GM12878 (cell line): ENCODE results near the gene PTPRD. TPM values are rescaled to one million over a fixed set of nuclear protein-coding genes. Genes with fewer than 3 reads are reported as not detected.

Experiments used
- ATAC-seq: fragments of 200-7000 bp; cut with Tn5 transposase; 3 replicates; pipeline ENCODE4 v1.9.1; 2020; ENCODE audit warnings: mild to moderate bottlenecking, moderate library complexity
- BruUV-seq: library from RNA; stranded (reverse); fragments of 400-500 nt; replicated peaks from 2 replicates; lab custom pipeline; 2021; lab: Mats Ljungman, UMichigan
- CTCF ChIA-PET: fragments of 300-600 bp; sonication (Branson Sonifier 250); formaldehyde crosslinking; extraction: SDS; loops from one replicate; lab custom pipeline; 2021; ENCODE audit warnings: inconsistent platforms; lab: Yijun Ruan, JAX
- POLR2A ChIA-PET: fragments of 350-600 bp; formaldehyde crosslinking; extraction: SDS; loops from one replicate; lab custom pipeline; 2021; ENCODE audit warnings: inconsistent platforms; lab: Charles Lee
- RAD21 ChIA-PET: fragments of 300-600 bp; sonication (Branson Sonifier 250); formaldehyde crosslinking; loops from one replicate; lab custom pipeline; 2023; ENCODE audit warnings: antibody characterized with exemption; ENCODE audit not compliant: unreplicated experiment; lab: Charles Lee
- SMC1A ChIA-PET: fragments of 300-600 bp; sonication (Branson Sonifier 250); formaldehyde crosslinking; loops from one replicate; lab custom pipeline; 2023; ENCODE audit not compliant: unreplicated experiment, uncharacterized antibody; lab: Charles Lee
- DNase-seq: peaks from one replicate; pipeline ENCODE4 v3.0.0-alpha.2; 2011; ENCODE audit warnings: low read depth, low spot score
- FAIRE-seq: peaks from 3 replicates; lab custom pipeline; 2011; peaks lifted over from hg19 to GRCh38; lab: Jason Lieb, UNC
- H2AFZ ChIP-seq: 2 replicates; pipeline ENCODE4 v1.6.0; 2011; ENCODE audit warnings: low read depth, low read length, control low read depth; ENCODE audit not compliant: control insufficient read depth
- H3K27ac ChIP-seq: 2 replicates; pipeline ENCODE4 v1.5.1; 2011; ENCODE audit warnings: control low read depth; ENCODE audit not compliant: control insufficient read depth, insufficient read depth
- H3K27me3 ChIP-seq, 2 experiments: replicated peaks in 1 of 2; 2 replicates each; pipeline versions ENCODE4 v1.6.0 to v1.6.1; 2011; ENCODE audit warnings: low read length in 1 of 2; ENCODE audit not compliant: control insufficient read depth in 2 of 2, insufficient read depth in 2 of 2
- H3K36me3 ChIP-seq, 2 experiments: 2 replicates each; pipeline ENCODE4 v1.5.1; 2011; ENCODE audit warnings: low read length in 1 of 2; ENCODE audit not compliant: control insufficient read depth in 2 of 2, insufficient read depth in 2 of 2
- H3K4me1 ChIP-seq: 2 replicates; pipeline ENCODE4 v1.6.1; 2011; ENCODE audit warnings: mild to moderate bottlenecking, low read length, moderate library complexity, mixed read lengths; ENCODE audit not compliant: control insufficient read depth, insufficient read depth
- H3K4me2 ChIP-seq: 2 replicates; pipeline ENCODE4 v1.6.0; 2011; ENCODE audit warnings: control low read depth; ENCODE audit not compliant: control insufficient read depth, insufficient read depth
- H3K4me3 ChIP-seq: fragments of 200-600 bp; sonication (generic); 2 replicates; pipeline ENCODE4 v1.5.1; 2016
- H3K79me2 ChIP-seq: 2 replicates; pipeline ENCODE4 v1.6.0; 2011; ENCODE audit warnings: low read length; ENCODE audit not compliant: control insufficient read depth, insufficient read depth
- H3K9ac ChIP-seq: 2 replicates; pipeline ENCODE4 v1.8.0; 2011; ENCODE audit warnings: low read length, control low read depth, mixed read lengths; ENCODE audit not compliant: control insufficient read depth, insufficient read depth
- H3K9me3 ChIP-seq: replicated peaks from 3 replicates; pipeline ENCODE4 v1.5.1; 2011; ENCODE audit warnings: mild to moderate bottlenecking, low read length; ENCODE audit not compliant: control insufficient read depth, insufficient read depth
- H4K20me1 ChIP-seq: 2 replicates; pipeline ENCODE4 v1.6.0; 2011; ENCODE audit not compliant: control insufficient read depth, insufficient read depth
- BCL3 ChIP-seq: IDR thresholded peaks from 2 replicates; pipeline ENCODE4 v1.6.1; 2011; ENCODE audit warnings: borderline replicate concordance, low read depth, mild to moderate bottlenecking, moderate library complexity, low read length; ENCODE audit not compliant: insufficient read depth, poor library complexity, severe bottlenecking
- EGR1 ChIP-seq, 2 experiments: IDR thresholded peaks; 1 replicate in 1 of 2; 2 replicates in 1 of 2; pipeline ENCODE4 v1.6.1; 2011 to 2012; ENCODE audit warnings: low read depth in 2 of 2, low read length in 2 of 2, borderline replicate concordance in 1 of 2, mild to moderate bottlenecking in 1 of 2, moderate library complexity in 1 of 2
- HCFC1 ChIP-seq: fragments of 150-350 bp; IDR thresholded peaks from 2 replicates; pipeline ENCODE4 v1.6.1; 2014; ENCODE audit warnings: low read length
- HSF1 ChIP-seq: fragments of 150-350 bp; IDR thresholded peaks from 2 replicates; pipeline ENCODE4 v1.6.1; 2014; ENCODE audit warnings: mild to moderate bottlenecking, low read depth, low read length
- IRF5 ChIP-seq: fragments of 450-650 bp; IDR thresholded peaks from 2 replicates; pipeline ENCODE4 v1.6.1; 2017; ENCODE audit warnings: borderline replicate concordance
- PML ChIP-seq: IDR thresholded peaks from 2 replicates; pipeline ENCODE4 v1.6.1; 2012; ENCODE audit warnings: low read length, inconsistent platforms
- RUNX3 ChIP-seq: IDR thresholded peaks from 2 replicates; pipeline ENCODE4 v1.6.1; 2012; ENCODE audit warnings: low read length, inconsistent platforms
- SIN3A ChIP-seq: IDR thresholded peaks from 2 replicates; pipeline ENCODE4 v1.6.1; 2012; ENCODE audit warnings: low read depth, low read length, improper control_type of control experiment
- SKIL ChIP-seq: fragments of 450-650 bp; IDR thresholded peaks from 2 replicates; pipeline ENCODE4 v1.6.1; 2017; ENCODE audit warnings: mild to moderate bottlenecking, low read depth, inconsistent platforms; ENCODE audit not compliant: poor library complexity, severe bottlenecking
- SMAD1 ChIP-seq: fragments of 450-650 bp; IDR thresholded peaks from 2 replicates; pipeline ENCODE4 v1.6.1; 2018; ENCODE audit warnings: mild to moderate bottlenecking, low read depth; ENCODE audit not compliant: partially characterized antibody
- SUPT20H ChIP-seq: IDR thresholded peaks from 2 replicates; pipeline ENCODE4 v1.6.1; 2011; ENCODE audit warnings: low read depth, mild to moderate bottlenecking, low read length, moderate library complexity, borderline replicate concordance; ENCODE audit not compliant: control insufficient read depth
- ZZZ3 ChIP-seq: IDR thresholded peaks from 2 replicates; pipeline ENCODE4 v1.6.1; 2011; ENCODE audit warnings: low read depth; ENCODE audit not compliant: control insufficient read depth, insufficient read length
- WGBS: methylation state at CpG from one replicate; pipeline ENCODE4 v1.1.6; 2016; ENCODE audit warnings: low lambda C conversion rate; ENCODE audit not compliant: insufficient replicate concordance, insufficient coverage; ENCODE audit errors: missing lambda C conversion rate; 5-methylcytosine and 5-hydroxymethylcytosine counted together
- in situ Hi-C: fragments of 300-500 bp; cut with MboI; formaldehyde crosslinking; loops from 9 replicates; pipeline ENCODE4 v1.14.3; 2018; ENCODE audit warnings: mixed read lengths
- intact Hi-C: fragments of 100-400 bp; cut with micrococcal nuclease; formaldehyde crosslinking; loops from one replicate; pipeline ENCODE4 v1.14.2; 2022; ENCODE audit not compliant: unreplicated experiment
- polyA plus RNA-seq, 11 experiments: library from polyadenylated mRNA; depleted of rRNA in 4 of 11; unstranded in 6 of 11; stranded (reverse) in 5 of 11; fragments of >200 nt; fragmentation: Nextera tagmentation in 4 of 11; fragmentation: Illumina TruSeq in 1 of 11; extraction: Ambion mirVana in 4 of 11; extraction: Trizol in 1 of 11; gene quantifications; 1 replicate in 1 of 11; 2 replicates in 10 of 11; pipeline versions ENCODE4 v1.2.1 to v1.2.3, GENCODE V29; 2011 to 2016; ENCODE audit warnings: inconsistent platforms in 2 of 11, missing spikeins in 2 of 11, low read depth in 1 of 11
- total RNA-seq, 4 experiments: library from RNA; depleted of rRNA in 3 of 4; stranded (reverse); fragments of >200 nt in 3 of 4; fragmentation: Illumina TruSeq in 1 of 4; extraction: Trizol in 1 of 4; gene quantifications; 2 replicates each; pipeline versions ENCODE4 v1.2.1 to v1.2.3, GENCODE V29; 2013 to 2021

PTPRD gene
- total and polyA plus RNA-seq, 10 of the 15 experiments (the other 5 are each of a cell fraction or from before 2014, with no cell fraction given) = under 0.01 to 0.05 (median 0.01) TPM; not detected in 7

- TF ChIP-seq IRF5 (no peak), EGR1 (IDR thresholded peaks at IDR 0.05; ENCODE audit: borderline replicate concordance in 1 of 2, low read depth in 2 of 2, low read length in 2 of 2) (no peak)
Measured at GRCh38 chr9:8536845-8537244, 2076.0 kb downstream of the PTPRD start (continued).

GRCh38 chr9:8534828-8535227, 2078.0 kb downstream of the PTPRD start:
- Histone ChIP-seq H4K20me1 (no peaks in the 10 kb centered on the region), H3K27me3 (no peaks in the 10 kb centered on the region), H3K4me2 (no peak overlapping the region), H2AFZ (no peak overlapping the region), H3K27ac (no peak overlapping the region), H3K4me3 (no peak overlapping the region), H3K9me3 (no peaks in the 10 kb centered on the region), H3K9ac (no peak overlapping the region), H3K36me3 (no peaks in the 10 kb centered on the region), H3K4me1 (no peaks in the 10 kb centered on the region), H3K79me2 (no peaks in the 10 kb centered on the region)
- SMC1A ChIA-PET = no interaction called here
- FAIRE-seq = no peak
- intact Hi-C loops = no loop called here
- in situ Hi-C loops = no loop called here
- no peak for ATAC-seq
- 6% methylated on average over 1 of the region's 1 CpG for WGBS
- no TSS peak for BruUV-seq
- RAD21 ChIA-PET = no interaction called here
- POLR2A ChIA-PET = no interaction called here
- CTCF ChIA-PET = no interaction called here
- no peak for DNase-seq
- TF ChIP-seq SIN3A = no peak
- TF ChIP-seq ZZZ3 = no peak
- no peak for TF ChIP-seq SKIL
- TF ChIP-seq HCFC1 = no peak
- TF ChIP-seq RUNX3 = no peak
- TF ChIP-seq SMAD1 = no peak
- TF ChIP-seq HSF1 = no peak
- TF ChIP-seq BCL3 = no peak
- no peak for TF ChIP-seq SUPT20H
- no peak for TF ChIP-seq PML
